ENCODE results near the gene IL22RA2.

IL22RA2 gene

GRCh38 chr6:137206577-137206976 is 33.1 kb upstream of the IL22RA2 start:
- no peak for TF ChIP-seq GATA3 (IDR thresholded peaks at IDR 0.05; ENCODE audit: low read depth, low read length)
- no peak for TF ChIP-seq GATA2 (IDR thresholded peaks at IDR 0.05; ENCODE audit: low read depth, low read length)

GRCh38 chr6:137203256-137203655 is 29.8 kb upstream of the IL22RA2 start:
- no peak for TF ChIP-seq GATA3 (IDR thresholded peaks at IDR 0.05; ENCODE audit: low read depth, low read length)
- TF ChIP-seq GATA2 (IDR thresholded peaks at IDR 0.05; ENCODE audit: low read depth, low read length): no peak

DNA sequence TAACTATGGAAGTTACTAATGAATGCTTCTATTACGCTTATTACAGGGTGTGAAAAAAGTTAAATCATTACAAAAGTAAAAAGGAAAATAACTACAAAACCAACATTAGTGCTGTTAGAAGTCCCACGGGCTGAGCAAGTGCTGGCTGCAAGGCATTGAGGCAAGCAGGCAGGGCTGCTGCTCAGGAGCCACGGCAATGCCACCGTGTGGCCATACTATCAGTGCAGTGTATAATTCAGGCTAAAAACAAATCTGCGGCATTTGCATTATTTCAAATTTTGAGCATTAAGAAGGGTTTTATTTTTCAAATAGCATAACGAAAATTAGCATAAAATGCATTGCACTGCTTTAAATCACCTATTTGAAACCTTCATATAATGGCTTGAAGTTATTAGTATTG is 28.6 kb upstream of the IL22RA2 start:
- TF ChIP-seq GATA2 (IDR thresholded peaks at IDR 0.05; ENCODE audit: low read depth, low read length) (no peak), GATA3 (IDR thresholded peaks at IDR 0.05; ENCODE audit: low read depth, low read length) (no peak)

GRCh38 chr6:137201006-137201405 is 27.6 kb upstream of the IL22RA2 start:
- no peak for TF ChIP-seq GATA3 (IDR thresholded peaks at IDR 0.05; ENCODE audit: low read depth, low read length)
- no peak for TF ChIP-seq GATA2 (IDR thresholded peaks at IDR 0.05; ENCODE audit: low read depth, low read length)

DNA sequence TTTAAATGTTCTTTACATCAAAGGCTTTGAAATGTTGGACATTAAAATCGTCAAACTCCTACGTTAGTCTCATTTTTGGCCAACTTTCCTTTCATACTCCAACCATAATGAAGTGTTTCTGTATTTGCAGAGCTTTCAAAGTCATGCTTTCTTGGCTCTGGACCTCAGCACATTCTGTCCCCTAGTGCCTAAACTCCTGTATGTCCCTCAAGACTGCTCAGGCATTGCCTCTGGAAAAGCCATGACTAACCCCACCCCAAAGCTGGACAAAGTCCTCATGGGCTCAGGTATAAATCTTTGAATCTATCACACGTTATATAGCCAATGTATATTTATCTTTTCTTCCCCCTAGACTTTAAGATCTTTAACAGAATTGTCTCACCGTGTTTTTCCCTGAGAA is 26.8 kb upstream of the IL22RA2 start:
- TF ChIP-seq GATA2 (IDR thresholded peaks at IDR 0.05; ENCODE audit: low read depth, low read length): no peak
- no peak for TF ChIP-seq GATA3 (IDR thresholded peaks at IDR 0.05; ENCODE audit: low read depth, low read length)

DNA sequence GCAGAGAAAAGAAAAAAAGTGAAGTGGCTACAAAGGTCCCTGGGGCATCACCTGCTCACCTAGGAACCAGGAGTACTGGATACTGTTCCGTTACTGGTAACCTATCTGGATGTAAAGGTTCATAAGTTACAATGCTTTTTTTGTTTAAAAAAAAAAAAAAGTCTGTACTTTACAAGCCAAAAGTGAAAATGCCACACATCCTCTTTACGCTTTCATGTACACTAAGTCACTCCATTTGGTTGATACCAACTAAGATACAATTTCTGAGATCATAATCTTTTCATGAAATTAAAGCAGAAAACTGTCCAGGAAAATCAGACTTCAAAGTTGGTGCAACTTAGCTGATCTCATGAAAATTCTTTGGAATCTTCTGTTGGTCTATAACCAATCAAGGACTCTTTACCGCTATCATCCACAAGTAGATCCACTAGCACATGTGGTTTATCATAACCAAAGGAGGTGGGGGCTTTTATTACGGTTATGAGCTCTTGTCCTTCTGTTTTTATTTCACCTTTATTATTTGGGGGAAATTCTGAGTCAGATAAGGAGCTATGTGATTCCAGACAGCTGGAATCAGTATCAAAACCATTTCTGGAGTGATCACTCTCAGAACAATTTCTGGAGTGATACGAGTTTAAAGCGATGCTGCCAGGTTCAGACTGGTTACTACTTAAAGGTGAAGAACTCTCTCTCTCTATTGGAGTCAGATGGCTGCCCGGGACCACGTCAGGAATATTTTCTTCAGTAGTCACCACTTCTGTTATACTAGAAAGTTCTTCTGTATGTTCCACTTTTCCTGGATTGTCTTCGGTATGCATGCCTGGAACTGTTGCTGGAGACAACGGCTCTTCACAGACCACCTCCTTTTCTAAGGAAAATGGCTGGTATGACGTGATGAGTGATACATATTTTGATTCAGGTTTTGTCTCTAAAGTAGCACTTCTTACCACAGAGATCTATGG is 24.5 kb upstream of the IL22RA2 start:
- no peak for TF ChIP-seq GATA2 (IDR thresholded peaks at IDR 0.05; ENCODE audit: low read depth, low read length)
- no peak for TF ChIP-seq GATA3 (IDR thresholded peaks at IDR 0.05; ENCODE audit: low read depth, low read length)

- TF ChIP-seq GATA2 (IDR thresholded peaks at IDR 0.05; ENCODE audit: low read depth, low read length) (no peak), GATA3 (IDR thresholded peaks at IDR 0.05; ENCODE audit: low read depth, low read length) (no peak)
Measured at GRCh38 chr6:137193256-137194070, 20.0 kb upstream of the IL22RA2 start.

DNA sequence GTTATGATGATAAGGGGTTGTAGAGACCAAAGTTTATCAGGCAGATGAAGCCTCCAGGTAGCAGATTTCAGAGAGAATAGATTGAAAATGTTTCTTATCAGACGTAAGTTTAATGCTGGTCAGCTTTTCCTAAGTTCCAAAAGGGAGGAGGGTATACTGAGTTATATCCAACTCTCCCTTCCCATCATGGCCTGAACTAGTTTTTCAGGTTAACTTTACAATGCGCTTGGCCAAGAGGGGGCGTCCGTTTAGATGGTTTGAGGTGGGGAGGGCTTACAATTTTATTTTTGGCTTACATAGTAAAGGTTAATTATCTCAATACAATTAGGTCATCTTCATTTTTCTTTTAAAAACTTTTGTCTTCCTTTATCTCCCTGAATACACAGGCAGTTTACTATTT is 19.4 kb upstream of the IL22RA2 start:
- TF ChIP-seq GATA3 (IDR thresholded peaks at IDR 0.05; ENCODE audit: low read depth, low read length): no peak
- TF ChIP-seq GATA2 (IDR thresholded peaks at IDR 0.05; ENCODE audit: low read depth, low read length): no peak

- no peak for TF ChIP-seq GATA2 (IDR thresholded peaks at IDR 0.05; ENCODE audit: low read depth, low read length)
- TF ChIP-seq GATA3 (IDR thresholded peaks at IDR 0.05; ENCODE audit: low read depth, low read length): no peak
Measured at GRCh38 chr6:137191670-137192069, 18.2 kb upstream of the IL22RA2 start.

GRCh38 chr6:137191236-137191635 is 17.8 kb upstream of the IL22RA2 start:
- no peak for TF ChIP-seq GATA3 (IDR thresholded peaks at IDR 0.05; ENCODE audit: low read depth, low read length)

DNA sequence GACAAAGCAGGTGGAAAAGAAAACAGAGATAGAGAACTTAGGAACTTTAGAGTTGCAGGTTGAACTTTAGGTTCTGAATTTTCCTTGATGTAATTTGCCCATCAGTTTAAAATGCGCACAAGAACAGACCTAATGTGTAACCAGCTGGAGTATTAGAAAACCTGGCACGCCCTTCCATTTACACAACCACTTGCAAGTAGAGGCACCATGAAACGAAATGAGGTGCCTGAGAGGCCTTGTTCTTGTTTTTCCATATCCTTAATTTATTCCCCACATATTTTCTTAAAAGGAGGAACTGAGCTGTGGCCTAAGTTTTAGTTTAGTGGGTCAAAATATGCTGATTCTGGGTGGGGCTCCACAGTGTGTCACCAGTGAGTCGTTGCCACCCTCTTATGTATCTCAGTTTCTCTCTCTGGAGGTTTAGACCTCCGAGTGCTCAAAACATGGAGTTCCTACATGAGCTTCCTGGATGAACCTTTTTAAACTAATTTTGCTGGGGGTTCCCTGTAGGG is 17.2 kb upstream of the IL22RA2 start:
- TF ChIP-seq GATA3 (IDR thresholded peaks at IDR 0.05; ENCODE audit: low read depth, low read length) (no peak), GATA2 (IDR thresholded peaks at IDR 0.05; ENCODE audit: low read depth, low read length) (no peak)

DNA sequence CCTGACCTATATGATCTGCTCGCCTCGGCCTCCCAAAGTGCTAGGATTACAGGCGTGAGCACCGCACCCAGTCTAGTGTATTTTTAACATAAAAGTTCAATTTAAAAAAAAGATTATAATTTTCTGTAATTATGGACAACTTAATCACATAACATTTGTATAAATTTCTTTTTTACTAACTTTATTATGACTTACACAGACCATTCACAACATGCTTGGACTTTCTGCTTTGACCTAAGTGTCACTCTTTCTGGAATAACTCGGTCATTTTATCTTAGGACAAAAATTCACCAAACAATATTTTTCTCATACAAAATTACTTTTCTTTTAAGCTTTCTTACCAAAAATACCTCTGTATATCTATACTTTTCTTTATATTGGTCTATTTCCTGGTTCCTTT is 15.4 kb upstream of the IL22RA2 start:
- TF ChIP-seq GATA2 (IDR thresholded peaks at IDR 0.05; ENCODE audit: low read depth, low read length): no peak
- no peak for TF ChIP-seq GATA3 (IDR thresholded peaks at IDR 0.05; ENCODE audit: low read depth, low read length)

GRCh38 chr6:137185290-137185689 is 11.8 kb upstream of the IL22RA2 start:
- no peak for TF ChIP-seq GATA3 (IDR thresholded peaks at IDR 0.05; ENCODE audit: low read depth, low read length)
- no peak for TF ChIP-seq GATA2 (IDR thresholded peaks at IDR 0.05; ENCODE audit: low read depth, low read length)

GRCh38 chr6:137182654-137183073 is 9.2 kb upstream of the IL22RA2 start:
- TF ChIP-seq GATA3 (IDR thresholded peaks at IDR 0.05; ENCODE audit: low read depth, low read length): no peak
- no peak for TF ChIP-seq GATA2 (IDR thresholded peaks at IDR 0.05; ENCODE audit: low read depth, low read length)

All from SH-SY5Y (cell line).